Skin epidermis (tissue), 12 donors: ENCODE data around the gene NUAK1.
A peak's percentile ranks its signal among the peaks of the same experiment; 100 is the strongest.

ENCODE experiments used
- H3K27ac ChIP-seq, 21 experiments: fragments of 200-600 bp; sonication (generic) in 11 of 21; one replicate each; pipeline ENCODE4 v1.5.0; 2020; ENCODE audit warnings: mild to moderate bottlenecking in 3 of 21, inconsistent platforms in 2 of 21, moderate library complexity in 2 of 21
- H3K4me3 ChIP-seq, 7 experiments: fragments of 200-600 bp; sonication (generic) in 2 of 7; one replicate each; pipeline ENCODE4 v1.5.0; 2020; ENCODE audit warnings: inconsistent platforms in 2 of 7, mild to moderate bottlenecking in 2 of 7, moderate library complexity in 1 of 7

Gene NUAK1

GRCh38 chr12:106073179-106073578, 65.6 kb downstream of the NUAK1 start:
- no peak overlapping the region for H3K4me3 ChIP-seq
- no peak overlapping the region for H3K27ac ChIP-seq

GRCh38 chr12:106072751-106073150, 66.0 kb downstream of the NUAK1 start:
- Histone ChIP-seq H3K4me3 (no peak overlapping the region), H3K27ac (no peak overlapping the region)

- Histone ChIP-seq H3K4me3 (no peak overlapping the region), H3K27ac (no peak overlapping the region)
Observed at GRCh38 chr12:106071686-106072085, 67.1 kb downstream of the NUAK1 start.

- no peak overlapping the region for H3K4me3 ChIP-seq
- no peak overlapping the region for H3K27ac ChIP-seq
Observed at GRCh38 chr12:106070611-106071010, 68.1 kb downstream of the NUAK1 start.

GRCh38 chr12:106070147-106070546, 68.6 kb downstream of the NUAK1 start:
- Histone ChIP-seq H3K27ac (no peak overlapping the region), H3K4me3 (no peak overlapping the region)

GRCh38 chr12:106068296-106068695, 70.5 kb downstream of the NUAK1 start:
- H3K27ac ChIP-seq = no peak overlapping the region
- no peak overlapping the region for H3K4me3 ChIP-seq

GRCh38 chr12:106067606-106068205, 71.0 kb downstream of the NUAK1 start:
- Histone ChIP-seq H3K4me3 (no peak overlapping the region), H3K27ac (no peak overlapping the region)

- Histone ChIP-seq H3K4me3 (no peak overlapping the region), H3K27ac (peak overlapping the region in 1 of 21 experiments; percentile 52)
Observed at GRCh38 chr12:106066726-106067325, 71.9 kb downstream of the NUAK1 start.

GRCh38 chr12:106066051-106066705, 72.6 kb downstream of the NUAK1 start:
- Histone ChIP-seq H3K4me3 (no peak overlapping the region), H3K27ac (peak overlapping the region in 1 of 21 experiments; percentile 52)

- H3K27ac ChIP-seq = peak overlapping the region in 3 of 21 experiments; percentile 10 to 33 (median 16)
- no peak overlapping the region for H3K4me3 ChIP-seq
Observed at GRCh38 chr12:106065506-106065905, 73.2 kb downstream of the NUAK1 start.

GRCh38 chr12:106064721-106065021, 74.1 kb downstream of the NUAK1 start:
- Histone ChIP-seq H3K27ac (no peak overlapping the region), H3K4me3 (no peak overlapping the region)

GRCh38 chr12:106063826-106064720, 74.7 kb downstream of the NUAK1 start:
- Histone ChIP-seq H3K4me3 (no peak overlapping the region), H3K27ac (no peak overlapping the region)

GRCh38 chr12:106062693-106063092, 76.1 kb downstream of the NUAK1 start:
- Histone ChIP-seq H3K4me3 (no peak overlapping the region), H3K27ac (no peak overlapping the region)

- Histone ChIP-seq H3K27ac (peak overlapping the region in 5 of 21 experiments; percentile 8 to 51 (median 27)), H3K4me3 (no peak overlapping the region)
Observed at GRCh38 chr12:106058256-106059182, 80.2 kb downstream of the NUAK1 start.

GRCh38 chr12:106054049-106054448, 84.7 kb downstream of the NUAK1 start:
- Histone ChIP-seq H3K4me3 (no peak overlapping the region), H3K27ac (no peak overlapping the region)

GRCh38 chr12:106051853-106052531, 86.8 kb downstream of the NUAK1 start:
- Histone ChIP-seq H3K4me3 (no peak overlapping the region), H3K27ac (no peak overlapping the region)

GRCh38 chr12:106049546-106049945, 89.2 kb downstream of the NUAK1 start:
- no peak overlapping the region for H3K27ac ChIP-seq

GRCh38 chr12:106049105-106049504, 89.6 kb downstream of the NUAK1 start:
- H3K4me3 ChIP-seq = no peak overlapping the region
- no peak overlapping the region for H3K27ac ChIP-seq

More at GRCh38 chr12:106049546-106049945, 89.2 kb downstream of the NUAK1 start:
- H3K4me3 ChIP-seq = no peak overlapping the region

- no peak overlapping the region for H3K27ac ChIP-seq
- H3K4me3 ChIP-seq = no peak overlapping the region
Observed at GRCh38 chr12:106048676-106049075, 90.1 kb downstream of the NUAK1 start.
